OCI-LY7 (cell line): ENCODE data around the gene SOX18.

ENCODE experiments used
- EZH2phosphoT487 ChIP-seq: fragments of 200-600 bp; sonication (generic); IDR thresholded peaks from 2 replicates; pipeline ENCODE4 v1.6.1; 2018; ENCODE audit warnings: low read depth, borderline replicate concordance, mild to moderate bottlenecking, mixed run types, antibody characterized with exemption, low read length, moderate library complexity, mixed read lengths
- TF ChIP-seq, protein P1 (sequence below): fragments of 200-600 bp; sonication (generic); conservative IDR thresholded peaks from 2 replicates; pipeline ENCODE4 v1.5.1; 2014; ENCODE audit warnings: mild to moderate bottlenecking, antibody characterized with exemption, low read length, moderate library complexity, mixed read lengths

GRCh38 chr20:64075556-64075955, 26.1 kb upstream of the SOX18 start:
- TF ChIP-seq, protein P1, sequence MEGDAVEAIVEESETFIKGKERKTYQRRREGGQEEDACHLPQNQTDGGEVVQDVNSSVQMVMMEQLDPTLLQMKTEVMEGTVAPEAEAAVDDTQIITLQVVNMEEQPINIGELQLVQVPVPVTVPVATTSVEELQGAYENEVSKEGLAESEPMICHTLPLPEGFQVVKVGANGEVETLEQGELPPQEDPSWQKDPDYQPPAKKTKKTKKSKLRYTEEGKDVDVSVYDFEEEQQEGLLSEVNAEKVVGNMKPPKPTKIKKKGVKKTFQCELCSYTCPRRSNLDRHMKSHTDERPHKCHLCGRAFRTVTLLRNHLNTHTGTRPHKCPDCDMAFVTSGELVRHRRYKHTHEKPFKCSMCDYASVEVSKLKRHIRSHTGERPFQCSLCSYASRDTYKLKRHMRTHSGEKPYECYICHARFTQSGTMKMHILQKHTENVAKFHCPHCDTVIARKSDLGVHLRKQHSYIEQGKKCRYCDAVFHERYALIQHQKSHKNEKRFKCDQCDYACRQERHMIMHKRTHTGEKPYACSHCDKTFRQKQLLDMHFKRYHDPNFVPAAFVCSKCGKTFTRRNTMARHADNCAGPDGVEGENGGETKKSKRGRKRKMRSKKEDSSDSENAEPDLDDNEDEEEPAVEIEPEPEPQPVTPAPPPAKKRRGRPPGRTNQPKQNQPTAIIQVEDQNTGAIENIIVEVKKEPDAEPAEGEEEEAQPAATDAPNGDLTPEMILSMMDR, result no peak
- no peak for TF ChIP-seq EZH2phosphoT487
